Aorta (tissue), 5 donors: ENCODE measurements around the gene ADAM15. TPM values are rescaled to one million over a fixed set of nuclear protein-coding genes. Genes with fewer than 3 reads are reported as not detected.

ENCODE experiments used
- ATAC-seq: fragments of 200-7000 bp; cut with Tn5 transposase; one replicate; pipeline ENCODE4 v1.9.1; 2022; ENCODE audit warnings: moderate library complexity; ENCODE audit not compliant: low FRiP score
- DNase-seq, 2 donors: peaks; one replicate each; pipeline ENCODE4 v3.0.0-alpha.2; 2020
- H3K27ac ChIP-seq, 2 donors: one replicate each; pipeline ENCODE4 v1.5.1; 2013; ENCODE audit warnings: low read length in 2 of 2, mild to moderate bottlenecking in 2 of 2, moderate library complexity in 2 of 2, control low read depth in 1 of 2, inconsistent platforms in 1 of 2, low read depth in 1 of 2
- H3K27me3 ChIP-seq, 2 donors: one replicate each; pipeline ENCODE4 v1.6.1; 2013; ENCODE audit warnings: control low read depth in 1 of 2, low read length in 1 of 2, mild to moderate bottlenecking in 1 of 2, moderate library complexity in 1 of 2; ENCODE audit not compliant: insufficient read depth in 2 of 2, control insufficient read depth in 1 of 2
- H3K36me3 ChIP-seq, 2 donors: one replicate each; pipeline ENCODE4 v1.6.1; 2013; ENCODE audit warnings: control low read depth in 1 of 2, low read length in 1 of 2, mild to moderate bottlenecking in 1 of 2; ENCODE audit not compliant: insufficient read depth in 2 of 2, control insufficient read depth in 1 of 2
- H3K4me1 ChIP-seq, 2 donors: one replicate each; pipeline ENCODE4 v1.6.1; 2013; ENCODE audit warnings: low read length in 2 of 2, control low read depth in 1 of 2, mild to moderate bottlenecking in 1 of 2, moderate library complexity in 1 of 2; ENCODE audit not compliant: insufficient read depth in 2 of 2, control insufficient read depth in 1 of 2
- H3K4me3 ChIP-seq, 2 donors: one replicate each; pipeline ENCODE4 v1.5.1; 2013; ENCODE audit warnings: low read length in 2 of 2, control low read depth in 1 of 2, mild to moderate bottlenecking in 1 of 2
- H3K9me3 ChIP-seq: one replicate; pipeline ENCODE4 v1.6.1; 2013; ENCODE audit warnings: mild to moderate bottlenecking, low read length; ENCODE audit not compliant: control insufficient read depth
- WGBS, 2 donors: extraction: QIAGEN DNeasy Blood & Tissue Kit; methylation state at CpG; one replicate each; pipeline ENCODE4 v1.1.7; 2013; 5-methylcytosine and 5-hydroxymethylcytosine counted together
- intact Hi-C, 2 donors: fragments of 100-400 bp; cut with DNase I; formaldehyde crosslinking; loops; one replicate each; pipeline versions ENCODE4 v1.14.2 to v1.15.0; 2022
- polyA plus RNA-seq, 2 donors: library from polyadenylated mRNA; stranded (reverse); fragments of 200-250 nt; gene quantifications; one replicate each; pipeline ENCODE4 v1.2.3, GENCODE V29; 2013
- total RNA-seq, 2 donors: library from RNA; stranded (reverse); fragmentation: NEBNext Ultra II Directional; extraction: Animal tissue kit (Norgen Biotek cat#: 25700); gene quantifications; one replicate each; pipeline ENCODE4 v1.2.1, GENCODE V29; 2021
- donor health status: healthy with polysubstance abuse.
- donor health status: Bipolar disorder and iron deficiency.
- donor health status: DM: no; HTN: no; CAD: no.
- donor health status: DM: no; HTN: no; CAD: no.
- donor health status: DM: yes; HTN: yes; CAD: no.

The ADAM15 gene
- total and polyA plus RNA-seq, 4 donors: 17.3 to 180 (median 109) TPM

DNA sequence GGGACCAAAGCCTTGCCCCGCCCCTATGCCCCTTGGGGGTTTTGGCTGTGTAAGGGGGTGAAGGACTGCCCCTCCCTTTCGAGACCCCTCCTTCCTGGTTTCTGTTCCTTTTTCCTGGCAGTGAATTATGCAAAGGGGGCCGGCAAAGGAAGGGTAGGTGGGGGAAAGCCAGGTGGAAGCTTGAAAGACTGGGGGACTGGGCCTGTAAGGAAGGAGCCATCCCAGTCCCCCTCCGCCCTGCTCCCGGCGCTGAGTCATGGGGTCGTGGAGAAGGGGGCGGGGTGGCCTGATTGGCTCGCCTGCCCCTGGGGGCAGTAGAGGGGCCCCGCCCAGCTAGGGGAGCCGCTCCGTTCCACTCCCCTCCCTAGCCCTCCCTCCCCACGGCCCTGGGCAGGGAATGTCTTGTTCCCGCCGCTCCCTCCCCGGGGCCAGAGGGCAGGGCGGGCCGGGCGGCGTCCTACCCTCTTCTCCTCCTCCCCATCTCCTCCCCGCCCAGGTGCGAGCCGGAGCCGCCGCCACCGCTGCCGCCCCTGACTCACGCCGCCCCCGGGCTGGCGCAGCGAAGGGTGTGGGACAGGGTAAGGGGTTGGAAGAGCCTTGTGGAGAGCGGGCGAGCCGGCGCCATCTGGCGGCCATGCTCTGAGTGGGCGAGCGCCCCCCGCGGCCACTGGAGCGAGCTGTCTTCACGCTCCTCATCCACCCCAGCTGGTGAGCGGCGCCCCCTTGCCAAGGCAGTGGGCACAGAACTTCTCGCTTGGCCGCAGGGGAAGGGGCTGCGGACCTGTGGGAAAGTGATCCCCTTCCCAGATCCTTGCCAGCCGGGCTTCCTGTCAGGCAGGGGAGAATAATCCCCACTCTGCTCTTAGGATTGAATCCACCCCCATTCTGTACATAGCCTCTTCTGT is 33.8 kb upstream of the ADAM15 start:
- 3% methylated on average over 37 to 49 of the region's 49 CpGs for WGBS, 2 donors
- peak; percentile 95 for ATAC-seq

DNA sequence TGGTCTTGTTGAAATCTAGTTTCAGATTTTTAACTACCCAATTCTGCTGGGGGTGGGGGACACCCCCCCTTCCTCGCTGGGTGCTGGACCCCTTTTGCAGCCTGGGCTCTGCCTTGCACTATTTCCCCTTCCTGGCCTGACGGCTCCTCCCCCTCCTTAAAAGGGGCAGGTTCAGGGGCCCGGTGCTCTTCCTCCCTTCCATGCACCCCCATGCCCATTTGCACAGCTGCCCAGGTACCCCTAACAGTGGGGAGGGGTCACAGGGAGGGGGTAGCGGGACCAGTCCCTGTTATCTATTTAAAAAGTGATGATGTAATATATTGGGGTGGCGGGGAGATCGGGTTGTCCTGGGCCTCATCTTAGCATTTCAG is 33.2 kb upstream of the ADAM15 start:
- 52 to 54% methylated on average over 6 of the region's 6 CpGs for WGBS, 2 donors
- Histone ChIP-seq H3K4me1 (no peaks in the 10 kb centered on the region), H3K36me3 (no peaks in the 10 kb centered on the region), H3K9me3 (no peaks in the 10 kb centered on the region), H3K27ac (no peak overlapping the region), H3K4me3 (no peak overlapping the region), H3K27me3 (no peaks in the 10 kb centered on the region)
- DNase-seq (no peak), ATAC-seq (no peak)
- intact Hi-C loops: loop anchor here (1.0 to 5.0 kb wide), 3 partner anchors 51 to 82 kb away; partner anchors contain the start of genes PBXIP1 (in 1 of the 2) and PMVK (in 1 of the 2)

More for the DNA sequence above, 33.8 kb upstream of the ADAM15 start:
- peak; percentile 88 to 97 for DNase-seq
- H3K27me3 ChIP-seq: no peaks in the 10 kb centered on the region
- peak overlapping the region in 1 of 2 donors; percentile 76 for H3K27ac ChIP-seq
- H3K9me3 ChIP-seq: no peaks in the 10 kb centered on the region
- intact Hi-C loops: loop anchor here (1.0 to 5.0 kb wide), 3 partner anchors 50 to 81 kb away; partner anchors contain the start of genes PBXIP1 (in 1 of the 2) and PMVK (in 1 of the 2)
- H3K4me1 ChIP-seq: no peaks in the 10 kb centered on the region
- H3K36me3 ChIP-seq: no peaks in the 10 kb centered on the region
- peak overlapping the region in 1 of 2 donors; percentile 32 for H3K4me3 ChIP-seq

- Histone ChIP-seq H3K4me1 (no peaks in the 10 kb centered on the region), H3K27me3 (no peaks in the 10 kb centered on the region), H3K36me3 (no peaks in the 10 kb centered on the region), H3K9me3 (no peaks in the 10 kb centered on the region), H3K27ac (no peak overlapping the region), H3K4me3 (no peak overlapping the region)
- ATAC-seq: no peak
- DNase-seq: no peak
- intact Hi-C loops: loop anchor here (5.0 kb wide), 2 partner anchors 51 to 61 kb away; partner anchors contain the start of gene PBXIP1 (in 1 of the 2)
- WGBS, 2 donors: 87 to 88% methylated on average over 7 to 8 of the region's 8 CpGs
These were observed 32.3 kb upstream of the ADAM15 start for GRCh38 chr1:155018617-155019348.

DNA sequence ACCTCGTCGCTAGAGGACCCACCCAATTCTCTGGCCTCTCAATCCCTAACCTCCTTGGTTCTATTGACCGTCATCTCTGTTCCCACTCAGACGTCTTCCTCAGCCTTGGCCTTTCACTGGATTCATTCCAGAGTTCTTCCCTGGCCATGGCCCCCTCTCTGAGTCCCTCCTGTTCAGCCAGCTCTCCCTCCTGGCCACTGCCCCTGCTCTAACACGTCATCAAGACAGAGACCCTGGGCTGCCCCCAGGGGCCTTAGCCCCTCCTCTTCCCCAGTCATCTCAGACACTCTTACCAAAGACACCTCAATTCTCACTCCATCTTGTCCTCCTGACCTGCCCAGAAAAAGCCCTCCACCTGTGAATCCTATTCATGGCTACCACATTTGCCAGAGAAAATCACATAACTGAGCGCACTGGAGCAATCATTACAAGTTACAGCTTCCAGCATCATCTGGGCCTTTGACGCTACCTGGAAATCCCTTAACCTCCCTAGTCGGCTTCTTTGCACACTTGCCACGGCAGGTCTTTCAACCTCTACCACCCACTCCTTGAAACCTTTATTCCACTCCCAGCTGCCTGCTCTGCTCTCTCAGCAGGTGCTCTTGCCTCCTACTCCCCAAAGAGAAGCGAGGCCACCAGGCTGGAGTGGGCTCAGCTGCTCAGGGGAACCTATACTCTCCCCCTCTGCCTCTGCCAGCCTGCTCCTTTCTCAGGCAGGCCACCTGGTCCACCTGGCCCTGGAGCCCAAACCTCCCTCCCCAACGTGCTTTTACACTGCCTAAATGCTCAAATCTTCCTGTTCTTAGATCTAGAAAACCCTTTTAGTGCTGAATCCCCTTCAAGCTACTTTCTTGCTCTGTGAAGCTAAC is 31.5 kb upstream of the ADAM15 start:
- no peaks in the 10 kb centered on the region for H3K36me3 ChIP-seq
- H3K27me3 ChIP-seq: no peaks in the 10 kb centered on the region
- intact Hi-C loops: loop anchor here (5.0 kb wide), 2 partner anchors 52 to 62 kb away; partner anchors contain the start of gene PBXIP1 (in 1 of the 2)
- no peaks in the 10 kb centered on the region for H3K4me1 ChIP-seq
- no peak overlapping the region for H3K4me3 ChIP-seq
- ATAC-seq (no peak), DNase-seq (no peak)
- no peaks in the 10 kb centered on the region for H3K9me3 ChIP-seq
- no peak overlapping the region for H3K27ac ChIP-seq
- 83 to 86% methylated on average over 11 of the region's 11 CpGs for WGBS, 2 donors

DNA sequence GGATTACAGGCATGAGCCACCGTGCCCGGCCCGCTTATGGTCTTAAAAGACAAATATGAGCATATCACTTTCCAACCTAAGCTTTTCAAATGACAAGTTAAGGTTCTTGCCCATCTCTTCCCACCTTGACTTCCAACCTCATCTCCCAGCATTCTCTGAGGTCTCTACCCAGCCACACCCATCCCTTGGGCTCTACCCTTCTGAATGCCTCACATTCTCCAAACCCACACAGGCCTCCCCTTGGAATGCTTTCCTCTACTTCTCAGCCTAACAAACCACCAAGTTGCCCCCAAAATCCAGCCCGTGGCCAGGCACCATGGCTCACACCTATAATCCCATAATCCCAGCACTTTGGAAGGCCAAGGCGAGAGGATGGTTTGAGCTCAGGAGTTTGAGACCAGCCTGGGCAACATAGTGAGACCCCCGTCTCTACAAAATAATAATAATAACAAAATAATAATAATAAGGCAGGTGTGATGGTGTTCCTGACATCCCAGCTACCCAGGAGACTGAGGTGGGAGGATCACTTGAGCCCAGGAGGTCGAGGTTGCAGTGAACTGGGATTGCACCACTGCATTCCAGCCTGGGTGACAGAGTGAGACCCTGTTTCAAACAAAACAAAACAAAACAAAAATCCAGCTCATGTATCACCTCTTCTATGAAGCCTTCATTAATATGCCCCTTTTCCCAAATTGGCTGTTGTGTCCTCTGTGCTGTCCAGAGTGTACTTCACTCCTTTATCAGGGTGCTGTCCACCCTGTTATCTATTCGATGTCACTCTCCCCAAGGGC is 28.8 kb upstream of the ADAM15 start:
- WGBS, 2 donors: 86 to 87% methylated on average over 8 of the region's 8 CpGs
- no peaks in the 10 kb centered on the region for H3K27me3 ChIP-seq
- H3K4me3 ChIP-seq: no peak overlapping the region
- DNase-seq (no peak), ATAC-seq (no peak)
- no peaks in the 10 kb centered on the region for H3K4me1 ChIP-seq
- H3K36me3 ChIP-seq: no peaks in the 10 kb centered on the region
- H3K27ac ChIP-seq: no peak overlapping the region
- intact Hi-C loops: no loop called here
- H3K9me3 ChIP-seq: no peaks in the 10 kb centered on the region

DNA sequence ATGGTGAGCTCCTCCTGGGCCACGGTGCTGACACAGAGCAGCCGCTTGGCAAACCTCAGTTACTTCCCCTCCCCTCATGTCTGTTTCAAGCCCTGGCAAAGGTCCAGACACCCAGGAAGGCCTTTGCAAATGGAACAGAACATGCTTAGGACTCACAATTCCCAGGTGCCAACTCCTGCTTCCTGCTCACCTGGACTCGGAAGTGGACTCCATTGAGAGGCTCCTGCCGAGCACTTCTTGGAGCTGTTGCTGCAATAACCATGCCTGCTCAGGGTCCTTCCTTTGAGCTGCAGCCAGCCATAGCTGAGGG is 28.2 kb upstream of the ADAM15 start:
- DNase-seq: no peak
- H3K4me1 ChIP-seq: no peaks in the 10 kb centered on the region
- H3K36me3 ChIP-seq: no peaks in the 10 kb centered on the region
- ATAC-seq: no peak
- intact Hi-C loops: no loop called here
- no peaks in the 10 kb centered on the region for H3K27me3 ChIP-seq
- no peak overlapping the region for H3K27ac ChIP-seq
- 74 to 82% methylated on average over 4 of the region's 4 CpGs for WGBS, 2 donors
- H3K4me3 ChIP-seq: no peak overlapping the region
- no peaks in the 10 kb centered on the region for H3K9me3 ChIP-seq

DNA sequence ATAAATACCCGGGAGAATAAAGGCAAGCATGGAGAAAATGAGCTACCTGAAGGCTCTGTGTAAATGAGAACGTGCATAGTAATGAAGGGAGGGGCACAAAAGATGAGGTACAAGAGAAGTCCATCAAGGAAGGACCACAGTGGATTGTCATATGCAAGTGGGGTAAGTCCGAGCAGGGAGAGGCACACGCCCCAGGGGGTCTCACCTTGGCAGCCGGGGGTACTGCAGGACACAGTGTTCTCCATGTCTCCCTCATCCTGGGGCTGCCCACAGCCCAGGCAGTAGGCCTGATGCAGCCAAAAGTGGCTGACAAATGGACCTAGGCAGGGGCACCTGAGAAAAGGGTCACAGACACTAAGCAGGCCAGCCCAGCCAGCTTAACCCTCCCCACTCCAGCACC is 27.5 kb upstream of the ADAM15 start:
- H3K4me1 ChIP-seq: no peaks in the 10 kb centered on the region
- no peak for DNase-seq
- 78 to 86% methylated on average over 5 of the region's 5 CpGs for WGBS, 2 donors
- H3K27ac ChIP-seq: no peak overlapping the region
- H3K27me3 ChIP-seq: no peaks in the 10 kb centered on the region
- no peaks in the 10 kb centered on the region for H3K36me3 ChIP-seq
- intact Hi-C loops: no loop called here
- no peak for ATAC-seq
- H3K4me3 ChIP-seq: no peak overlapping the region
- H3K9me3 ChIP-seq: no peaks in the 10 kb centered on the region

DNA sequence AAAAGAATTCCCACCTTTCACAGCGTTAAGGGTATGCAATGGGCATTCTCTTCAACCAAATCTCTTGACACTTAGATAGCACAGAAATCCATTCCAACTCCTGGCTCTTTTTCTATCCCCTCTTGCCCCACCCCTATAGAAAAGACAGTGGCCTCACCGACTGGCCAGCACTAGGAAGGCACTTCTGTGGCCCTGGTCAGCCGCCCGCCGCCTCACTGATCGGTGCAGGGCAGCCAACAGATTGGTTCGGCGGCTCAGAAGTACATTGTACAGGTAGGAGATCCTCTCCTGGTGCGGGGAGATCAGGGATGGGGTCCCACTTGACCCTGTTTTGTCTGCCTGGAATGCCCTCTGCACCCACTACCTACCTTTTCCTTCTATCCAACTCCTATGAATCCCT is 26.8 kb upstream of the ADAM15 start:
- ATAC-seq (no peak), DNase-seq (no peak)
- WGBS, 2 donors: 91 to 95% methylated on average over 9 of the region's 9 CpGs
- H3K27ac ChIP-seq: no peak overlapping the region
- intact Hi-C loops: no loop called here
- H3K9me3 ChIP-seq: no peaks in the 10 kb centered on the region
- H3K36me3 ChIP-seq: no peaks in the 10 kb centered on the region
- no peaks in the 10 kb centered on the region for H3K27me3 ChIP-seq
- no peaks in the 10 kb centered on the region for H3K4me1 ChIP-seq
- no peak overlapping the region for H3K4me3 ChIP-seq
